ENCODE results near the gene PRADC1. TPM values are rescaled to one million over a fixed set of nuclear protein-coding genes. Genes with fewer than 3 reads are reported as not detected.

Gene PRADC1
- total and polyA plus RNA-seq, 9 of the 15 experiments (the other 6 are each of a cell fraction or from before 2014, with no cell fraction given) = 7.3 to 47.4 (median 34.2) TPM

- TF ChIP-seq, protein P1, sequence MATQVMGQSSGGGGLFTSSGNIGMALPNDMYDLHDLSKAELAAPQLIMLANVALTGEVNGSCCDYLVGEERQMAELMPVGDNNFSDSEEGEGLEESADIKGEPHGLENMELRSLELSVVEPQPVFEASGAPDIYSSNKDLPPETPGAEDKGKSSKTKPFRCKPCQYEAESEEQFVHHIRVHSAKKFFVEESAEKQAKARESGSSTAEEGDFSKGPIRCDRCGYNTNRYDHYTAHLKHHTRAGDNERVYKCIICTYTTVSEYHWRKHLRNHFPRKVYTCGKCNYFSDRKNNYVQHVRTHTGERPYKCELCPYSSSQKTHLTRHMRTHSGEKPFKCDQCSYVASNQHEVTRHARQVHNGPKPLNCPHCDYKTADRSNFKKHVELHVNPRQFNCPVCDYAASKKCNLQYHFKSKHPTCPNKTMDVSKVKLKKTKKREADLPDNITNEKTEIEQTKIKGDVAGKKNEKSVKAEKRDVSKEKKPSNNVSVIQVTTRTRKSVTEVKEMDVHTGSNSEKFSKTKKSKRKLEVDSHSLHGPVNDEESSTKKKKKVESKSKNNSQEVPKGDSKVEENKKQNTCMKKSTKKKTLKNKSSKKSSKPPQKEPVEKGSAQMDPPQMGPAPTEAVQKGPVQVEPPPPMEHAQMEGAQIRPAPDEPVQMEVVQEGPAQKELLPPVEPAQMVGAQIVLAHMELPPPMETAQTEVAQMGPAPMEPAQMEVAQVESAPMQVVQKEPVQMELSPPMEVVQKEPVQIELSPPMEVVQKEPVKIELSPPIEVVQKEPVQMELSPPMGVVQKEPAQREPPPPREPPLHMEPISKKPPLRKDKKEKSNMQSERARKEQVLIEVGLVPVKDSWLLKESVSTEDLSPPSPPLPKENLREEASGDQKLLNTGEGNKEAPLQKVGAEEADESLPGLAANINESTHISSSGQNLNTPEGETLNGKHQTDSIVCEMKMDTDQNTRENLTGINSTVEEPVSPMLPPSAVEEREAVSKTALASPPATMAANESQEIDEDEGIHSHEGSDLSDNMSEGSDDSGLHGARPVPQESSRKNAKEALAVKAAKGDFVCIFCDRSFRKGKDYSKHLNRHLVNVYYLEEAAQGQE (IDR thresholded peaks at IDR 0.05; ENCODE audit: borderline replicate concordance) = peak; percentile 57
- TF ChIP-seq, protein P1 (CRISPR knock-in tag; IDR thresholded peaks at IDR 0.05; ENCODE audit: low read depth) = no peak
- TF ChIP-seq, protein P2, sequence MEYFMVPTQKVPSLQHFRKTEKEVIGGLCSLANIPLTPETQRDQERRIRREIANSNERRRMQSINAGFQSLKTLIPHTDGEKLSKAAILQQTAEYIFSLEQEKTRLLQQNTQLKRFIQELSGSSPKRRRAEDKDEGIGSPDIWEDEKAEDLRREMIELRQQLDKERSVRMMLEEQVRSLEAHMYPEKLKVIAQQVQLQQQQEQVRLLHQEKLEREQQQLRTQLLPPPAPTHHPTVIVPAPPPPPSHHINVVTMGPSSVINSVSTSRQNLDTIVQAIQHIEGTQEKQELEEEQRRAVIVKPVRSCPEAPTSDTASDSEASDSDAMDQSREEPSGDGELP (CRISPR knock-in tag; IDR thresholded peaks at IDR 0.05; ENCODE audit: borderline replicate concordance) = 0 out of 2 replicates have a peak, but pooled peaks have one; percentile 25
- TF ChIP-seq OTX1 (CRISPR knock-in tag; IDR thresholded peaks at IDR 0.05) = no peak
- TF ChIP-seq CREM (IDR thresholded peaks at IDR 0.05; ENCODE audit: low read depth) = peak; percentile 54
- TF ChIP-seq CREB1 (IDR thresholded peaks at IDR 0.05) = no peak
- TF ChIP-seq CREB1 (CRISPR knock-in tag; IDR thresholded peaks at IDR 0.05) = 0 out of 2 replicates have a peak, but pooled peaks have one; percentile 15
- TF ChIP-seq, protein P3, sequence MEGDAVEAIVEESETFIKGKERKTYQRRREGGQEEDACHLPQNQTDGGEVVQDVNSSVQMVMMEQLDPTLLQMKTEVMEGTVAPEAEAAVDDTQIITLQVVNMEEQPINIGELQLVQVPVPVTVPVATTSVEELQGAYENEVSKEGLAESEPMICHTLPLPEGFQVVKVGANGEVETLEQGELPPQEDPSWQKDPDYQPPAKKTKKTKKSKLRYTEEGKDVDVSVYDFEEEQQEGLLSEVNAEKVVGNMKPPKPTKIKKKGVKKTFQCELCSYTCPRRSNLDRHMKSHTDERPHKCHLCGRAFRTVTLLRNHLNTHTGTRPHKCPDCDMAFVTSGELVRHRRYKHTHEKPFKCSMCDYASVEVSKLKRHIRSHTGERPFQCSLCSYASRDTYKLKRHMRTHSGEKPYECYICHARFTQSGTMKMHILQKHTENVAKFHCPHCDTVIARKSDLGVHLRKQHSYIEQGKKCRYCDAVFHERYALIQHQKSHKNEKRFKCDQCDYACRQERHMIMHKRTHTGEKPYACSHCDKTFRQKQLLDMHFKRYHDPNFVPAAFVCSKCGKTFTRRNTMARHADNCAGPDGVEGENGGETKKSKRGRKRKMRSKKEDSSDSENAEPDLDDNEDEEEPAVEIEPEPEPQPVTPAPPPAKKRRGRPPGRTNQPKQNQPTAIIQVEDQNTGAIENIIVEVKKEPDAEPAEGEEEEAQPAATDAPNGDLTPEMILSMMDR (IDR thresholded peaks at IDR 0.05 in 2 of 3, conservative IDR thresholded peaks at IDR 0.05 in 1 of 3; ENCODE audit: insufficient read depth in 2 of 3, low read depth in 1 of 3, low read length in 3 of 3) = peak; percentile 80 to 84 (median 80)
- no peak for TF ChIP-seq POLR2G (IDR thresholded peaks at IDR 0.05; ENCODE audit: low read depth, low read length)
- TF ChIP-seq CHD2 (IDR thresholded peaks at IDR 0.05; ENCODE audit: low read depth, low read length) = no peak
- no peak for TF ChIP-seq JUNB (CRISPR knock-in tag; conservative IDR thresholded peaks at IDR 0.05)
- no peak for TF ChIP-seq NFRKB (IDR thresholded peaks at IDR 0.05; ENCODE audit: low read depth)
- TF ChIP-seq MAX (CRISPR knock-in tag; IDR thresholded peaks at IDR 0.05) = peak; percentile 77
- no peak for TF ChIP-seq ZNF347 (CRISPR knock-in tag; IDR thresholded peaks at IDR 0.05; ENCODE audit: low read depth)
- no peak for TF ChIP-seq ZNF584 (CRISPR knock-in tag; IDR thresholded peaks at IDR 0.05; ENCODE audit: low read depth)
- peak; percentile 55 for TF ChIP-seq DEAF1 (CRISPR knock-in tag; IDR thresholded peaks at IDR 0.05)
Measured at GRCh38 chr2:73260338-73260984, 27.4 kb upstream of the PRADC1 start (continued).

All from K562 (cell line).